Neural progenitor cell (in vitro differentiated cells): ENCODE measurements around the gene PHOSPHO1.

Source experiments
- EZH2 ChIP-seq: fragments of 200-600 bp; sonication (generic); IDR thresholded peaks from 2 replicates; pipeline ENCODE4 v1.6.1; 2017; ENCODE audit warnings: antibody characterized with exemption, mild to moderate bottlenecking, moderate library complexity
- TF ChIP-seq, protein P1 (sequence below): fragments of 200-600 bp; sonication (generic); IDR thresholded peaks from 2 replicates; pipeline ENCODE4 v1.5.1; 2017; ENCODE audit warnings: antibody characterized with exemption, mild to moderate bottlenecking

DNA sequence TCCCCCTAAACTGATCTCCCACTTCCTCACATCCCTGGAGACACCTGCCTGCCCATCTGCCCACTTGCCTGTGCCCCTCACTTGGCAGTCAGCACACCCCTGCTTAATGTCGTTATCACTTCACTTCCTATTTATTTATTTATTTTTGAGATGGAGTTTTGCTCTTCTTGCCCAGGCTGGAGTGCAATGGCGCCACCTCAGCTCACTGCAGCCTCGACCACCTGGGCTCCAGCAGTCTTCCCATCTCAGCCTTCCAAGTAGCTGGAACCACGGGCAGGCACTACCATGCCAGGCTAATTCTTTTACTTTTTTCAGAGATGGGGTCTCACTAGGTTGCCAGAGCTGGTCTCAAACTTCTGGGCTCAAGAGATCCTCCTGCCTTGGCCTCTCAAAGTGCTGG lies 23.5 kb upstream of the PHOSPHO1 start:
- TF ChIP-seq, protein P1, sequence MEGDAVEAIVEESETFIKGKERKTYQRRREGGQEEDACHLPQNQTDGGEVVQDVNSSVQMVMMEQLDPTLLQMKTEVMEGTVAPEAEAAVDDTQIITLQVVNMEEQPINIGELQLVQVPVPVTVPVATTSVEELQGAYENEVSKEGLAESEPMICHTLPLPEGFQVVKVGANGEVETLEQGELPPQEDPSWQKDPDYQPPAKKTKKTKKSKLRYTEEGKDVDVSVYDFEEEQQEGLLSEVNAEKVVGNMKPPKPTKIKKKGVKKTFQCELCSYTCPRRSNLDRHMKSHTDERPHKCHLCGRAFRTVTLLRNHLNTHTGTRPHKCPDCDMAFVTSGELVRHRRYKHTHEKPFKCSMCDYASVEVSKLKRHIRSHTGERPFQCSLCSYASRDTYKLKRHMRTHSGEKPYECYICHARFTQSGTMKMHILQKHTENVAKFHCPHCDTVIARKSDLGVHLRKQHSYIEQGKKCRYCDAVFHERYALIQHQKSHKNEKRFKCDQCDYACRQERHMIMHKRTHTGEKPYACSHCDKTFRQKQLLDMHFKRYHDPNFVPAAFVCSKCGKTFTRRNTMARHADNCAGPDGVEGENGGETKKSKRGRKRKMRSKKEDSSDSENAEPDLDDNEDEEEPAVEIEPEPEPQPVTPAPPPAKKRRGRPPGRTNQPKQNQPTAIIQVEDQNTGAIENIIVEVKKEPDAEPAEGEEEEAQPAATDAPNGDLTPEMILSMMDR = peak; percentile 18
- no peak for TF ChIP-seq EZH2
